ENCODE measurements around the gene ABHD2.

GRCh38 chr15:89108835-89109234, 20.6 kb downstream of the ABHD2 start:
- TF ChIP-seq CTCF (IDR thresholded peaks at IDR 0.05; ENCODE audit: low read length) (no peak), EZH2 (IDR thresholded peaks at IDR 0.05; ENCODE audit: borderline replicate concordance, low read length) (no peak)

Measured in OCI-LY1 (cell line).